Uterus (tissue), 2 donors: ENCODE results near the gene FBXW2.

ENCODE experiments used
- CTCF ChIP-seq, 4 experiments: fragments of 200-600 bp in 2 of 4; fragments of 450-650 bp in 2 of 4; sonication (generic) in 2 of 4; IDR thresholded peaks; one replicate each; pipeline ENCODE4 v1.5.1; 2016 to 2019; ENCODE audit warnings: antibody characterized with exemption in 4 of 4, mild to moderate bottlenecking in 2 of 4, moderate library complexity in 1 of 4
- POLR2A ChIP-seq, 2 donors: fragments of 450-650 bp; IDR thresholded peaks; one replicate each; pipeline ENCODE4 v1.6.1; 2016; ENCODE audit warnings: antibody characterized with exemption in 2 of 2, mild to moderate bottlenecking in 1 of 2, moderate library complexity in 1 of 2

GRCh38 chr9:120759755-120760400 lies 33.3 kb downstream of the FBXW2 start:
- TF ChIP-seq CTCF (IDR thresholded peaks at IDR 0.05) (no peak), POLR2A (IDR thresholded peaks at IDR 0.05) (no peak)
